Panc1 (cell line): ENCODE measurements around the gene SCO2. TPM values are rescaled to one million over a fixed set of nuclear protein-coding genes. Genes with fewer than 3 reads are reported as not detected.

Source experiments
- ATAC-seq: fragments of 200-7000 bp; cut with Tn5 transposase; 2 replicates; pipeline ENCODE4 v1.9.1; 2020; ENCODE audit warnings: mild to moderate bottlenecking, moderate library complexity
- BruUV-seq: library from RNA; stranded (reverse); fragments of 400-500 nt; replicated peaks from 2 replicates; lab custom pipeline; 2021; lab: Mats Ljungman, UMichigan
- CTCF ChIA-PET: fragments of 300-600 bp; sonication (Branson Sonifier 250); formaldehyde crosslinking; loops from one replicate; lab custom pipeline; 2022; ENCODE audit warnings: antibody characterized with exemption; lab: Charles Lee
- POLR2A ChIA-PET: fragments of 300-600 bp; sonication (Branson Sonifier 250); formaldehyde crosslinking; loops from one replicate; lab custom pipeline; 2022; ENCODE audit warnings: antibody characterized with exemption; lab: Charles Lee
- DNase-seq: peaks from one replicate; pipeline ENCODE4 v3.0.0-alpha.2; 2010; ENCODE audit warnings: low read depth, low spot score
- H3K27ac ChIP-seq: 2 replicates; pipeline ENCODE4 v1.5.1; 2011; ENCODE audit warnings: mild to moderate bottlenecking, low read length, inconsistent platforms
- H3K27me3 ChIP-seq: fragments of 200-500 bp; sonication (Bioruptor generic); 2 replicates; pipeline ENCODE4 v1.6.0; 2014; ENCODE audit warnings: low read length, inconsistent platforms; ENCODE audit not compliant: control insufficient read depth, insufficient read depth
- H3K36me3 ChIP-seq: fragments of 200-500 bp; sonication (Bioruptor generic); 2 replicates; pipeline ENCODE4 v1.5.1; 2014; ENCODE audit warnings: inconsistent platforms, mild to moderate bottlenecking, low read length, moderate library complexity; ENCODE audit not compliant: control insufficient read depth, insufficient read depth
- H3K4me1 ChIP-seq: 2 replicates; pipeline ENCODE4 v1.5.1; 2011; ENCODE audit warnings: inconsistent platforms, mild to moderate bottlenecking, low read length, moderate library complexity; ENCODE audit not compliant: control insufficient read depth, insufficient read depth
- H3K4me3 ChIP-seq, 2 experiments: 2 replicates each; pipeline ENCODE4 v1.5.1; 2011 to 2012; ENCODE audit warnings: low read depth in 2 of 2, low read length in 2 of 2, mild to moderate bottlenecking in 2 of 2, inconsistent platforms in 1 of 2, moderate library complexity in 1 of 2
- H3K9me3 ChIP-seq: fragments of 200-500 bp; sonication (Bioruptor generic); 2 replicates; pipeline ENCODE4 v1.5.1; 2014; ENCODE audit warnings: low read depth, mild to moderate bottlenecking, inconsistent platforms, low read length, moderate library complexity; ENCODE audit not compliant: control insufficient read depth, insufficient read depth
- CTCF ChIP-seq: fragments of 450-650 bp; IDR thresholded peaks from 2 replicates; pipeline ENCODE4 v1.5.1; 2017; ENCODE audit warnings: mild to moderate bottlenecking
- POLR2AphosphoS5 ChIP-seq: IDR thresholded peaks from 2 replicates; pipeline ENCODE4 v1.6.1; 2012; ENCODE audit warnings: mild to moderate bottlenecking, low read depth, low read length, moderate library complexity
- REST ChIP-seq, 2 experiments: IDR thresholded peaks; 2 replicates each; pipeline ENCODE4 v1.6.1; 2011 to 2012; ENCODE audit warnings: low read depth in 2 of 2, control low read depth in 1 of 2, low read length in 1 of 2, mild to moderate bottlenecking in 1 of 2, moderate library complexity in 1 of 2; ENCODE audit not compliant: insufficient read depth in 1 of 2
- SIN3A ChIP-seq: IDR thresholded peaks from 2 replicates; pipeline ENCODE4 v1.6.1; 2012; ENCODE audit warnings: low read depth, mild to moderate bottlenecking, low read length, moderate library complexity, borderline replicate concordance; ENCODE audit not compliant: insufficient read depth
- TCF7L2 ChIP-seq: IDR thresholded peaks from 2 replicates; pipeline ENCODE4 v1.6.1; 2011; ENCODE audit warnings: mild to moderate bottlenecking, low read depth, low read length, inconsistent platforms
- in situ Hi-C: cut with HindIII; loops from 2 replicates; pipeline ENCODE4 v1.10.0; 2016; ENCODE audit warnings: low sequenced_read_pairs, low pct_unique_long_range_greater_than_20kb
- intact Hi-C: fragments of 100-400 bp; cut with micrococcal nuclease; formaldehyde crosslinking; loops from one replicate; pipeline ENCODE4 v1.10.0; 2022; ENCODE audit not compliant: unreplicated experiment
- total RNA-seq: library from RNA; stranded (reverse); gene quantifications from one replicate; pipeline ENCODE4 v1.2.1, GENCODE V29; 2021; ENCODE audit not compliant: unreplicated experiment

The SCO2 gene
- total RNA-seq, 1 experiment from 2014 or later = 14.2 TPM

GRCh38 chr22:50556703-50557102 is 31.3 kb upstream of the SCO2 start:
- TF ChIP-seq CTCF (no peak), TCF7L2 (no peak), SIN3A (no peak), POLR2AphosphoS5 (no peak), REST (IDR thresholded peaks at IDR 0.05; ENCODE audit: insufficient read depth in 1 of 2, low read depth in 2 of 2, low read length in 1 of 2) (no peak)
- no peak overlapping the region for H3K4me3 ChIP-seq
- H3K9me3 ChIP-seq = no peaks in the 10 kb centered on the region
- no TSS peak for BruUV-seq
- in situ Hi-C loops = no loop called here
- POLR2A ChIA-PET = interaction anchor here (1.0 kb wide), 1 partner anchor 17 kb away, joined by 18 read pairs; no protein-coding TSS in a partner anchor
- no peaks in the 10 kb centered on the region for H3K36me3 ChIP-seq
- CTCF ChIA-PET = no interaction called here
- DNase-seq (no peak), ATAC-seq (no peak)
- no peaks in the 10 kb centered on the region for H3K27me3 ChIP-seq
- no peak overlapping the region for H3K27ac ChIP-seq
- intact Hi-C loops = no loop called here
- no peaks in the 10 kb centered on the region for H3K4me1 ChIP-seq

- no peak for TF ChIP-seq SIN3A
- no peak for TF ChIP-seq POLR2AphosphoS5
- TF ChIP-seq CTCF = no peak
- no peak for TF ChIP-seq REST (IDR thresholded peaks at IDR 0.05; ENCODE audit: insufficient read depth in 1 of 2, low read depth in 2 of 2, low read length in 1 of 2)
- TF ChIP-seq TCF7L2 = no peak
- Histone ChIP-seq H3K27ac (no peak overlapping the region), H3K9me3 (no peaks in the 10 kb centered on the region), H3K27me3 (no peaks in the 10 kb centered on the region), H3K4me3 (no peak overlapping the region), H3K4me1 (no peaks in the 10 kb centered on the region), H3K36me3 (no peaks in the 10 kb centered on the region)
- in situ Hi-C loops = no loop called here
- DNase-seq = no peak
- CTCF ChIA-PET = interaction anchor here (1.1 kb wide), 1 partner anchor 28 kb away, joined by 3 read pairs; the partner anchor contains the start of gene SCO2
- POLR2A ChIA-PET = no interaction called here
- intact Hi-C loops = no loop called here
- BruUV-seq = no TSS peak
- ATAC-seq = no peak
These were observed 27.9 kb upstream of the SCO2 start for GRCh38 chr22:50553310-50553709.
